WTC11 (cell line): Measurements from ENCODE around the gene NOTCH4.

Experiments
- AFF4 ChIP-seq: sonication (generic); formaldehyde crosslinking; IDR thresholded peaks from 2 replicates; pipeline ENCODE4 v1.8.1; 2023; ENCODE audit warnings: mild to moderate bottlenecking, missing genetic modification reagents, borderline replicate concordance
- CREB1 ChIP-seq: sonication (generic); formaldehyde crosslinking; IDR thresholded peaks from 2 replicates; pipeline ENCODE4 v1.8.0; 2023; ENCODE audit warnings: mild to moderate bottlenecking, missing genetic modification reagents
- CTCF ChIP-seq: fragments of 200-600 bp; IDR thresholded peaks from 2 replicates; pipeline ENCODE4 v1.8.0; 2022; ENCODE audit warnings: antibody characterized with exemption
- FOXJ3 ChIP-seq: sonication (generic); formaldehyde crosslinking; IDR thresholded peaks from 2 replicates; pipeline ENCODE4 v1.9.0; 2021; ENCODE audit warnings: missing genetic modification reagents, mild to moderate bottlenecking, borderline replicate concordance
- HMGXB4 ChIP-seq: sonication (generic); formaldehyde crosslinking; IDR thresholded peaks from 2 replicates; pipeline ENCODE4 v1.8.1; 2023; ENCODE audit warnings: mild to moderate bottlenecking, moderate library complexity, missing genetic modification reagents
- NFYB ChIP-seq: sonication (generic); formaldehyde crosslinking; conservative IDR thresholded peaks from 2 replicates; pipeline ENCODE4 v1.8.0; 2022; ENCODE audit warnings: low read depth, missing genetic modification reagents
- USF1 ChIP-seq: sonication (generic); formaldehyde crosslinking; IDR thresholded peaks from 2 replicates; pipeline ENCODE4 v1.8.0; 2022; ENCODE audit warnings: mild to moderate bottlenecking, missing genetic modification reagents
- ZNF121 ChIP-seq: sonication (generic); formaldehyde crosslinking; IDR thresholded peaks from 2 replicates; pipeline ENCODE4 v1.8.0; 2023; ENCODE audit warnings: missing genetic modification reagents
- TF ChIP-seq, protein P1 (sequence below): sonication (generic); formaldehyde crosslinking; conservative IDR thresholded peaks from 2 replicates; pipeline ENCODE4 v1.8.1; 2022; ENCODE audit warnings: mild to moderate bottlenecking, missing genetic modification reagents

GRCh38 chr6:32226434-32226833 lies 2.6 kb upstream of the NOTCH4 start:
- TF ChIP-seq USF1 (no peak), NFYB (no peak), FOXJ3 (no peak), CTCF (no peak), CREB1 (CRISPR knock-in tag) (no peak), ZNF121 (no peak), HMGXB4 (CRISPR knock-in tag) (no peak), AFF4 (CRISPR knock-in tag) (no peak)
- TF ChIP-seq, protein P1, sequence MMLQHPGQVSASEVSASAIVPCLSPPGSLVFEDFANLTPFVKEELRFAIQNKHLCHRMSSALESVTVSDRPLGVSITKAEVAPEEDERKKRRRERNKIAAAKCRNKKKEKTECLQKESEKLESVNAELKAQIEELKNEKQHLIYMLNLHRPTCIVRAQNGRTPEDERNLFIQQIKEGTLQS: no peak
